BLaER1 treated with 17β-estradiol and CSF1 and Interleukin-3, amounts not matched to agents 10 nM and 100 nM (cell line): Measurements from ENCODE around the gene CUL9.

Experiments
- H3K27ac ChIP-seq, 11 experiments: shearing (Covaris generic); formaldehyde crosslinking; 2 replicates each; pipeline ENCODE4 v1.8.1; 2022
- H3K27me3 ChIP-seq, 11 experiments: shearing (Covaris generic); formaldehyde crosslinking; 2 replicates each; pipeline ENCODE4 v1.8.1; 2022
- H3K36me3 ChIP-seq, 11 experiments: shearing (Covaris generic); formaldehyde crosslinking; 2 replicates each; pipeline ENCODE4 v1.8.1; 2022
- H3K4me1 ChIP-seq, 10 experiments: shearing (Covaris generic); formaldehyde crosslinking; 2 replicates each; pipeline ENCODE4 v1.8.1; 2022
- H3K4me2 ChIP-seq, 11 experiments: shearing (Covaris generic); formaldehyde crosslinking; 2 replicates each; pipeline ENCODE4 v1.8.1; 2022
- H3K4me3 ChIP-seq, 10 experiments: shearing (Covaris generic); formaldehyde crosslinking; 2 replicates each; pipeline ENCODE4 v1.8.1; 2022
- H3K9ac ChIP-seq, 11 experiments: shearing (Covaris generic); formaldehyde crosslinking; 2 replicates each; pipeline ENCODE4 v1.8.1; 2022
- H3K9me3 ChIP-seq, 11 experiments: shearing (Covaris generic); formaldehyde crosslinking; replicated peaks in 1 of 11; 2 replicates each; pipeline ENCODE4 v1.8.1; 2022
- H4K20me1 ChIP-seq, 11 experiments: shearing (Covaris generic); formaldehyde crosslinking; 2 replicates each; pipeline ENCODE4 v1.8.1; 2022
- Cebpa-rat ChIP-seq, 11 experiments: shearing (Covaris generic); IDR thresholded peaks; 2 replicates each; pipeline ENCODE4 v1.8.1; 2022

The CUL9 gene

GRCh38 chr6:43178150-43178549 lies 3.8 kb upstream of the CUL9 start:
- no peak for TF ChIP-seq Cebpa-rat (IDR thresholded peaks at IDR 0.05)
- Histone ChIP-seq H3K36me3 (peaks cover 46 to 61% (median 52%) of the 10 kb centered on the region in 11 experiments), H3K4me1 (peaks cover 41 to 55% (median 51%) of the 10 kb centered on the region in 10 experiments), H3K9me3 (no peaks in the 10 kb centered on the region), H3K27ac (no peak overlapping the region), H3K4me2 (no peak overlapping the region), H3K9ac (0 out of 22 replicates have a peak overlapping the region, but pooled peaks of 1 of the 11 experiments have one; percentile 36), H4K20me1 (peaks cover 10 to 46% (median 32%) of the 10 kb centered on the region in 11 experiments; a peak in 21 of 22 replicates), H3K27me3 (no peaks in the 10 kb centered on the region), H3K4me3 (no peak overlapping the region)

- Histone ChIP-seq H3K4me3 (no peak overlapping the region), H4K20me1 (peaks cover 0 to 36% (median 21%) of the 10 kb centered on the region in 11 experiments; a peak in 15 of 22 replicates), H3K4me1 (peaks cover 41 to 55% (median 51%) of the 10 kb centered on the region in 10 experiments), H3K9me3 (no peaks in the 10 kb centered on the region), H3K4me2 (no peak overlapping the region), H3K27ac (peak overlapping the region in 1 of 11 experiments; percentile 17; a peak in 1 of 22 replicates), H3K36me3 (peaks cover 47 to 57% (median 53%) of the 10 kb centered on the region in 11 experiments), H3K9ac (peak overlapping the region in 6 of 11 experiments; percentile 9 to 36 (median 24); a peak in 4 of 22 replicates), H3K27me3 (no peaks in the 10 kb centered on the region)
- no peak for TF ChIP-seq Cebpa-rat (IDR thresholded peaks at IDR 0.05)
These were observed 2.8 kb upstream of the CUL9 start for GRCh38 chr6:43178951-43179830.

- H3K4me1 ChIP-seq: peaks cover 43 to 60% (median 52%) of the 10 kb centered on the region in 10 experiments
- no peak for TF ChIP-seq Cebpa-rat (IDR thresholded peaks at IDR 0.05)
- H3K9me3 ChIP-seq: no peaks in the 10 kb centered on the region
- H4K20me1 ChIP-seq: peaks cover 0 to 32% (median 16%) of the 10 kb centered on the region in 11 experiments; a peak in 15 of 22 replicates
- no peaks in the 10 kb centered on the region for H3K27me3 ChIP-seq
- no peak overlapping the region for H3K27ac ChIP-seq
- peaks cover 50 to 64% (median 58%) of the 10 kb centered on the region in 11 experiments for H3K36me3 ChIP-seq
- no peak overlapping the region for H3K4me3 ChIP-seq
- no peak overlapping the region for H3K4me2 ChIP-seq
- peak overlapping the region in 2 of 11 experiments; percentile 27 to 31; a peak in 2 of 22 replicates for H3K9ac ChIP-seq
These were observed 1.9 kb upstream of the CUL9 start for GRCh38 chr6:43180058-43180457.

GRCh38 chr6:43180985-43181384 lies 1.0 kb upstream of the CUL9 start:
- no peaks in the 10 kb centered on the region for H3K9me3 ChIP-seq
- H4K20me1 ChIP-seq: peaks cover 0 to 23% (median 7%) of the 10 kb centered on the region in 11 experiments; a peak in 13 of 22 replicates
- H3K36me3 ChIP-seq: peaks cover 50 to 64% (median 58%) of the 10 kb centered on the region in 11 experiments
- peak overlapping the region in 8 of 11 experiments; percentile 44 to 85 (median 82); a peak in 13 of 22 replicates for H3K9ac ChIP-seq
- peak overlapping the region; percentile 85 to 97 (median 93) for H3K4me2 ChIP-seq
- no peak overlapping the region for H3K4me3 ChIP-seq
- peaks cover 38 to 54% (median 43%) of the 10 kb centered on the region in 10 experiments for H3K4me1 ChIP-seq
- no peak for TF ChIP-seq Cebpa-rat (IDR thresholded peaks at IDR 0.05)
- no peaks in the 10 kb centered on the region for H3K27me3 ChIP-seq
- H3K27ac ChIP-seq: peak overlapping the region in 10 of 11 experiments; percentile 2 to 78 (median 69); a peak in 15 of 22 replicates

GRCh38 chr6:43181621-43181941 lies 415 bp upstream of the CUL9 start:
- Histone ChIP-seq H3K4me1 (peaks cover 35 to 48% (median 39%) of the 10 kb centered on the region in 10 experiments), H3K4me3 (peak overlapping the region; percentile 71 to 89 (median 76)), H3K27me3 (no peaks in the 10 kb centered on the region), H3K4me2 (peak overlapping the region; percentile 85 to 97 (median 93)), H3K27ac (peak overlapping the region; percentile 28 to 78 (median 67); a peak in 21 of 22 replicates), H3K9ac (peak overlapping the region; percentile 74 to 85 (median 81); a peak in 21 of 22 replicates), H4K20me1 (peaks cover 0 to 17% (median under 1%) of the 10 kb centered on the region in 11 experiments; a peak in 8 of 22 replicates), H3K9me3 (peaks cover 0 to 2% (median 0%) of the 10 kb centered on the region in 11 experiments; a peak in 2 of 22 replicates), H3K36me3 (peaks cover 50 to 64% (median 58%) of the 10 kb centered on the region in 11 experiments)
- TF ChIP-seq Cebpa-rat (IDR thresholded peaks at IDR 0.05): no peak

GRCh38 chr6:43183441-43183840 lies 1.4 kb downstream of the CUL9 start:
- no peak for TF ChIP-seq Cebpa-rat (IDR thresholded peaks at IDR 0.05)
- H3K27me3 ChIP-seq: no peaks in the 10 kb centered on the region

GRCh38 chr6:43184268-43184985 lies 2.4 kb downstream of the CUL9 start:
- H3K4me1 ChIP-seq: peaks cover 35 to 45% (median 38%) of the 10 kb centered on the region in 10 experiments
- H3K4me2 ChIP-seq: peak overlapping the region; percentile 17 to 97 (median 93); a peak in 18 of 22 replicates
- H3K4me3 ChIP-seq: no peak overlapping the region
- H3K36me3 ChIP-seq: peaks cover 49 to 64% (median 58%) of the 10 kb centered on the region in 11 experiments
- peaks cover 0 to 10% (median 0%) of the 10 kb centered on the region in 11 experiments; a peak in 5 of 22 replicates for H3K9me3 ChIP-seq
- TF ChIP-seq Cebpa-rat (IDR thresholded peaks at IDR 0.05): no peak
- H3K27me3 ChIP-seq: no peaks in the 10 kb centered on the region
- peak overlapping the region in 1 of 11 experiments; percentile 28; a peak in 1 of 22 replicates for H3K27ac ChIP-seq
- H4K20me1 ChIP-seq: peaks cover 0 to 2% (median 0%) of the 10 kb centered on the region in 11 experiments; a peak in 2 of 22 replicates
- H3K9ac ChIP-seq: peak overlapping the region in 4 of 11 experiments; percentile 1 to 35 (median 22); a peak in 2 of 22 replicates

More at GRCh38 chr6:43183441-43183840, 1.4 kb downstream of the CUL9 start:
- H3K4me1 ChIP-seq: peaks cover 35 to 45% (median 38%) of the 10 kb centered on the region in 10 experiments
- H3K4me3 ChIP-seq: peak overlapping the region in 9 of 10 experiments; percentile 71 to 87 (median 76); a peak in 11 of 20 replicates
- H3K4me2 ChIP-seq: peak overlapping the region; percentile 85 to 97 (median 93)
- H4K20me1 ChIP-seq: peaks cover 0 to 10% (median 0%) of the 10 kb centered on the region in 11 experiments; a peak in 2 of 22 replicates
- H3K36me3 ChIP-seq: peaks cover 50 to 64% (median 58%) of the 10 kb centered on the region in 11 experiments
- peaks cover 0 to 10% (median 0%) of the 10 kb centered on the region in 11 experiments; a peak in 5 of 22 replicates for H3K9me3 ChIP-seq
- H3K27ac ChIP-seq: peak overlapping the region in 3 of 11 experiments; percentile 19 to 44 (median 28); a peak in 3 of 22 replicates
- H3K9ac ChIP-seq: peak overlapping the region in 9 of 11 experiments; percentile 75 to 85 (median 82); a peak in 12 of 22 replicates

- H3K9me3 ChIP-seq: peaks cover 0 to 10% (median 0%) of the 10 kb centered on the region in 11 experiments; a peak in 5 of 22 replicates
- H4K20me1 ChIP-seq: no peaks in the 10 kb centered on the region; a peak in 1 of 22 replicates
- no peak for TF ChIP-seq Cebpa-rat (IDR thresholded peaks at IDR 0.05)
- no peak overlapping the region for H3K4me2 ChIP-seq
- H3K9ac ChIP-seq: peak overlapping the region in 3 of 11 experiments; percentile 5 to 39 (median 19); a peak in 3 of 22 replicates
- no peak overlapping the region for H3K27ac ChIP-seq
- H3K4me3 ChIP-seq: no peak overlapping the region
- H3K4me1 ChIP-seq: peaks cover 35 to 44% (median 38%) of the 10 kb centered on the region in 10 experiments
- H3K36me3 ChIP-seq: peaks cover 46 to 66% (median 57%) of the 10 kb centered on the region in 11 experiments
- no peaks in the 10 kb centered on the region for H3K27me3 ChIP-seq
These were observed 3.5 kb downstream of the CUL9 start for GRCh38 chr6:43185391-43185985.
